SU-DHL-6 (cell line): ENCODE data around the gene MAGI3.

ENCODE experiments used
- H2AFZ ChIP-seq: fragments of 200-600 bp; sonication (generic); 2 replicates; pipeline ENCODE4 v1.6.1; 2014; ENCODE audit warnings: low read depth, mild to moderate bottlenecking, moderate library complexity, mixed read lengths, antibody characterized with exemption, low read length; ENCODE audit not compliant: severe bottlenecking
- H3F3A ChIP-seq: fragments of 200-600 bp; shearing (Covaris generic); 2 replicates; pipeline ENCODE4 v1.6.0; 2016; ENCODE audit warnings: antibody characterized with exemption, mild to moderate bottlenecking; ENCODE audit not compliant: insufficient read depth
- H3K27ac ChIP-seq: fragments of 200-600 bp; sonication (generic); 2 replicates; pipeline ENCODE4 v1.5.1; 2016; ENCODE audit warnings: low read depth, mild to moderate bottlenecking, low read length, moderate library complexity, mixed read lengths
- H3K27me3 ChIP-seq: fragments of 200-600 bp; sonication (generic), shearing (Covaris generic); 2 replicates; pipeline ENCODE4 v1.6.0; 2014; ENCODE audit warnings: mild to moderate bottlenecking, low read length
- H3K36me3 ChIP-seq: fragments of 200-600 bp; sonication (generic); 2 replicates; pipeline ENCODE4 v1.6.1; 2014; ENCODE audit warnings: mild to moderate bottlenecking, low read length, mixed read lengths
- H3K4me2 ChIP-seq: fragments of 300-600, 200-600 bp; shearing (Covaris generic), sonication (generic); 2 replicates; pipeline ENCODE4 v1.6.0; 2014; ENCODE audit warnings: low read length, low read depth, mild to moderate bottlenecking; ENCODE audit not compliant: poor library complexity, severe bottlenecking
- H3K4me3 ChIP-seq: fragments of 200-600 bp; sonication (generic); 2 replicates; pipeline ENCODE4 v1.5.1; 2014; ENCODE audit warnings: antibody characterized with exemption, low read length, mild to moderate bottlenecking, mixed read lengths; ENCODE audit not compliant: insufficient read depth, poor library complexity, severe bottlenecking
- H3K79me2 ChIP-seq: fragments of 200-600 bp; sonication (generic); 2 replicates; pipeline ENCODE4 v1.6.1; 2014; ENCODE audit warnings: mild to moderate bottlenecking, low read length, moderate library complexity; ENCODE audit not compliant: insufficient read depth
- H3K9ac ChIP-seq: fragments of 200-600 bp; sonication (generic); 2 replicates; pipeline ENCODE4 v1.7.0; 2014; ENCODE audit warnings: mild to moderate bottlenecking, low read length
- H3K9me2 ChIP-seq: fragments of 200-600 bp; sonication (generic); replicated peaks from 2 replicates; pipeline ENCODE4 v1.6.1; 2014; ENCODE audit warnings: low read length; ENCODE audit not compliant: insufficient read depth
- H3K9me3 ChIP-seq: fragments of 200-600 bp; sonication (generic); 2 replicates; pipeline ENCODE4 v1.6.1; 2014; ENCODE audit warnings: low read length, mixed read lengths; ENCODE audit not compliant: insufficient read depth
- H4K20me1 ChIP-seq: fragments of 200-600 bp; sonication (generic); 2 replicates; pipeline ENCODE4 v1.6.1; 2014; ENCODE audit warnings: low read depth, mild to moderate bottlenecking, antibody characterized with exemption, low read length, moderate library complexity, mixed read lengths
- CTCF ChIP-seq: fragments of 200-600 bp; sonication (generic); IDR thresholded peaks from one replicate; pipeline ENCODE4 v1.5.1; 2017; ENCODE audit warnings: antibody characterized with exemption, mild to moderate bottlenecking, low read length, moderate library complexity; ENCODE audit not compliant: insufficient read depth, poor library complexity, severe bottlenecking
- EZH2phosphoT487 ChIP-seq: fragments of 200-600 bp; sonication (generic), shearing (Covaris generic); conservative IDR thresholded peaks from 2 replicates; pipeline ENCODE4 v1.6.1; 2018; ENCODE audit warnings: mild to moderate bottlenecking, antibody characterized with exemption, low read length, moderate library complexity, mixed read lengths

Gene MAGI3

GRCh38 chr1:113628997-113629396 is 238.7 kb downstream of the MAGI3 start:
- H3K27ac ChIP-seq: no peak overlapping the region
- H3K79me2 ChIP-seq: no peaks in the 10 kb centered on the region
- H3F3A ChIP-seq: no peaks in the 10 kb centered on the region
- no peaks in the 10 kb centered on the region for H3K36me3 ChIP-seq
- H3K9ac ChIP-seq: no peak overlapping the region
- no peaks in the 10 kb centered on the region for H3K27me3 ChIP-seq
- no peak overlapping the region for H3K4me2 ChIP-seq
- no peaks in the 10 kb centered on the region for H3K9me3 ChIP-seq
- TF ChIP-seq CTCF: no peak
- no peak for TF ChIP-seq EZH2phosphoT487
- H2AFZ ChIP-seq: no peak overlapping the region
- no peak overlapping the region for H3K4me3 ChIP-seq
- H4K20me1 ChIP-seq: no peaks in the 10 kb centered on the region
- H3K9me2 ChIP-seq: no peaks in the 10 kb centered on the region

- TF ChIP-seq CTCF: no peak
- TF ChIP-seq EZH2phosphoT487: no peak
- no peak overlapping the region for H3K9ac ChIP-seq
- H3K79me2 ChIP-seq: no peaks in the 10 kb centered on the region
- H2AFZ ChIP-seq: no peak overlapping the region
- H3K9me3 ChIP-seq: no peaks in the 10 kb centered on the region
- no peak overlapping the region for H3K27ac ChIP-seq
- no peaks in the 10 kb centered on the region for H3F3A ChIP-seq
- H3K4me3 ChIP-seq: no peak overlapping the region
- no peaks in the 10 kb centered on the region for H4K20me1 ChIP-seq
- no peaks in the 10 kb centered on the region for H3K36me3 ChIP-seq
- no peaks in the 10 kb centered on the region for H3K9me2 ChIP-seq
- no peaks in the 10 kb centered on the region for H3K27me3 ChIP-seq
- H3K4me2 ChIP-seq: no peak overlapping the region
Measured at GRCh38 chr1:113630340-113631327, 240.3 kb downstream of the MAGI3 start.

GRCh38 chr1:113641396-113641795 is 251.1 kb downstream of the MAGI3 start:
- H3K36me3 ChIP-seq: no peaks in the 10 kb centered on the region
- no peak for TF ChIP-seq EZH2phosphoT487
- no peak for TF ChIP-seq CTCF

More at GRCh38 chr1:113641396-113641795, 251.1 kb downstream of the MAGI3 start:
- Histone ChIP-seq H3K27me3 (no peaks in the 10 kb centered on the region), H4K20me1 (no peaks in the 10 kb centered on the region), H3K9me3 (no peaks in the 10 kb centered on the region), H3K4me2 (no peak overlapping the region), H3K4me3 (no peak overlapping the region), H3K79me2 (no peaks in the 10 kb centered on the region), H2AFZ (no peak overlapping the region), H3K9ac (no peak overlapping the region), H3F3A (no peaks in the 10 kb centered on the region), H3K27ac (no peak overlapping the region), H3K9me2 (no peaks in the 10 kb centered on the region)
